ENCODE measurements around the gene CDYL.

DNA sequence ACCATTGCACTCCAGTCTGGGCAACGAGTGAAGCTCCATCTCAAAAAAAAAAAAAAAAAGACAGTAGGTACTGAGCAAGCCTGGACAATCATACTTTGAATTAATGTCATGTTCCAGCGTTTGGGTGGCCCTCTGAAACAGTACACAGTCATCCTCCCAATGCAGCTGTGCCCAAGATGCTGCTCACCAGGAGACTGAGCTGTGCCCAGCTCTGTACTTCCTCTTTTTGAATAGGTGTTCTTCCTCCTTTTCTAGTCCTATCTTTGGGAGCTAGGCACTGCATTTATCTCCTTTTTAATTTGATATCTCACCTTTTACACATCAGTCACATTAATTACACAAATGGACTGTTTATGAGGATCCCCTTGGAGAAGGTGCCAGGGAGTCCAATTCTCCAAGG, 126.2 kb downstream of the CDYL start:
- TF ChIP-seq, protein P1, sequence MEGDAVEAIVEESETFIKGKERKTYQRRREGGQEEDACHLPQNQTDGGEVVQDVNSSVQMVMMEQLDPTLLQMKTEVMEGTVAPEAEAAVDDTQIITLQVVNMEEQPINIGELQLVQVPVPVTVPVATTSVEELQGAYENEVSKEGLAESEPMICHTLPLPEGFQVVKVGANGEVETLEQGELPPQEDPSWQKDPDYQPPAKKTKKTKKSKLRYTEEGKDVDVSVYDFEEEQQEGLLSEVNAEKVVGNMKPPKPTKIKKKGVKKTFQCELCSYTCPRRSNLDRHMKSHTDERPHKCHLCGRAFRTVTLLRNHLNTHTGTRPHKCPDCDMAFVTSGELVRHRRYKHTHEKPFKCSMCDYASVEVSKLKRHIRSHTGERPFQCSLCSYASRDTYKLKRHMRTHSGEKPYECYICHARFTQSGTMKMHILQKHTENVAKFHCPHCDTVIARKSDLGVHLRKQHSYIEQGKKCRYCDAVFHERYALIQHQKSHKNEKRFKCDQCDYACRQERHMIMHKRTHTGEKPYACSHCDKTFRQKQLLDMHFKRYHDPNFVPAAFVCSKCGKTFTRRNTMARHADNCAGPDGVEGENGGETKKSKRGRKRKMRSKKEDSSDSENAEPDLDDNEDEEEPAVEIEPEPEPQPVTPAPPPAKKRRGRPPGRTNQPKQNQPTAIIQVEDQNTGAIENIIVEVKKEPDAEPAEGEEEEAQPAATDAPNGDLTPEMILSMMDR (IDR thresholded peaks at IDR 0.05; ENCODE audit: insufficient read depth, low read length, poor library complexity, severe bottlenecking): no peak
- TF ChIP-seq EZH2phosphoT487 (conservative IDR thresholded peaks at IDR 0.05; ENCODE audit: low read length): no peak

Measured in SU-DHL-6 (cell line).